CD4-positive, alpha-beta memory T cell (primary cell): Measurements from ENCODE around the gene TRABD2B. TPM values are rescaled to one million over a fixed set of nuclear protein-coding genes. Genes with fewer than 3 reads are reported as not detected.

Experiments used
- CTCF ChIA-PET: fragments of 350-600 bp; sonication (Branson Sonifier 250); formaldehyde crosslinking; loops from one replicate; lab custom pipeline; 2021; ENCODE audit warnings: inconsistent platforms; ENCODE audit not compliant: partially characterized antibody; lab: Charles Lee
- POLR2A ChIA-PET: fragments of 350-600 bp; sonication (Branson Sonifier 250); formaldehyde crosslinking; loops from one replicate; lab custom pipeline; 2021; ENCODE audit not compliant: partially characterized antibody; lab: Charles Lee
- DNase-seq, 5 donors: peaks; one replicate each; pipeline versions ENCODE4 v3.0.0 to v3.0.0-alpha.2; 2020 to 2022; ENCODE audit warnings: mixed read lengths in 1 of 5
- H3K27ac ChIP-seq: one replicate; pipeline ENCODE4 v1.7.0; 2013; ENCODE audit warnings: low read depth, low read length
- H3K27me3 ChIP-seq: 2 replicates; pipeline ENCODE4 v1.7.0; 2013; ENCODE audit warnings: mild to moderate bottlenecking, low read length, moderate library complexity; ENCODE audit not compliant: insufficient read depth
- H3K36me3 ChIP-seq: 2 replicates; pipeline ENCODE4 v1.7.0; 2013; ENCODE audit warnings: mild to moderate bottlenecking, low read length, moderate library complexity; ENCODE audit not compliant: insufficient read depth
- H3K4me1 ChIP-seq: 2 replicates; pipeline ENCODE4 v1.7.0; 2013; ENCODE audit warnings: mild to moderate bottlenecking, low read length, moderate library complexity; ENCODE audit not compliant: insufficient read depth
- H3K4me3 ChIP-seq, 2 donors: one replicate each; pipeline ENCODE4 v1.7.0; 2013; ENCODE audit warnings: low read length in 2 of 2, mild to moderate bottlenecking in 1 of 2
- H3K9me3 ChIP-seq, 2 donors: one replicate each; pipeline ENCODE4 v1.7.0; 2013; ENCODE audit warnings: low read length in 2 of 2, control low read depth in 1 of 2; ENCODE audit not compliant: control insufficient read depth in 1 of 2
- H3K27ac Mint-ChIP-seq, 7 donors: one replicate each; pipeline ENCODE4 v1.8.0; 2020 to 2021; ENCODE audit warnings: mixed read lengths in 7 of 7, mild to moderate bottlenecking in 6 of 7, inconsistent platforms in 3 of 7, moderate library complexity in 3 of 7
- H3K27me3 Mint-ChIP-seq, 2 donors: one replicate each; pipeline ENCODE4 v1.8.0; 2020 to 2021; ENCODE audit warnings: mixed read lengths in 2 of 2
- H3K36me3 Mint-ChIP-seq, 2 donors: one replicate each; pipeline ENCODE4 v1.8.0; 2020 to 2021; ENCODE audit warnings: mixed read lengths in 2 of 2, inconsistent platforms in 1 of 2, mild to moderate bottlenecking in 1 of 2
- H3K4me1 Mint-ChIP-seq, 4 donors: one replicate each; pipeline ENCODE4 v1.8.0; 2020 to 2021; ENCODE audit warnings: mixed read lengths in 4 of 4, mild to moderate bottlenecking in 1 of 4
- H3K4me3 Mint-ChIP-seq, 8 donors: one replicate each; pipeline ENCODE4 v1.8.0; 2020 to 2021; ENCODE audit warnings: mixed read lengths in 8 of 8, mild to moderate bottlenecking in 7 of 8, moderate library complexity in 6 of 8, inconsistent platforms in 3 of 8
- H3K9me3 Mint-ChIP-seq, 8 donors: one replicate each; pipeline ENCODE4 v1.8.0; 2020 to 2021; ENCODE audit warnings: mixed read lengths in 8 of 8, mild to moderate bottlenecking in 5 of 8, inconsistent platforms in 3 of 8, moderate library complexity in 1 of 8
- intact Hi-C: fragments of 100-400 bp; cut with micrococcal nuclease; formaldehyde crosslinking; loops from one replicate; pipeline ENCODE4 v1.15.1; 2023
- polyA plus RNA-seq, 2 donors: library from polyadenylated mRNA; unstranded; fragments of 300-500 nt; fragmentation: Illumina TruSeq; gene quantifications; one replicate each; pipeline ENCODE4 v1.2.3, GENCODE V29; 2021
- total RNA-seq, 2 experiments: library from RNA; stranded (reverse); gene quantifications; one replicate each; pipeline ENCODE4 v1.2.3, GENCODE V29; 2021

TRABD2B gene
- total and polyA plus RNA-seq, 4 experiments from 2014 or later, result not detected

- H3K9me3 Mint-ChIP-seq, result no peaks in the 10 kb centered on the region
- DNase-seq, result no peak
- Histone ChIP-seq H3K9me3 (no peaks in the 10 kb centered on the region), H3K4me1 (peaks cover 4% of the 10 kb centered on the region), H3K27ac (no peak overlapping the region), H3K27me3 (peaks cover 17% of the 10 kb centered on the region), H3K36me3 (no peaks in the 10 kb centered on the region), H3K4me3 (no peak overlapping the region)
- no peak overlapping the region for H3K27ac Mint-ChIP-seq
- H3K27me3 Mint-ChIP-seq, result peaks cover 33 to 44% of the 10 kb centered on the region in 2 donors
- ChIA-PET CTCF (interaction anchor here (1.7 kb wide), 1 partner anchor 544 kb away, joined by 4 read pairs; no protein-coding TSS in a partner anchor), POLR2A (no interaction called here)
- peaks cover 3 to 12% (median 9%) of the 10 kb centered on the region in 4 donors for H3K4me1 Mint-ChIP-seq
- intact Hi-C loops, result no loop called here
- H3K4me3 Mint-ChIP-seq, result no peak overlapping the region
- H3K36me3 Mint-ChIP-seq, result no peaks in the 10 kb centered on the region
Observed at GRCh38 chr1:47722909-47723580, 274.1 kb downstream of the TRABD2B start.

GRCh38 chr1:47722101-47722500 is 275.1 kb downstream of the TRABD2B start:
- no peak overlapping the region for H3K27ac ChIP-seq
- CTCF ChIA-PET, result interaction anchor here (1.7 to 17.2 kb wide), 2 partner anchors 288 to 543 kb away, joined by 4 to 138 read pairs; partner anchors contain the start of gene FOXD2
- no peak for DNase-seq
- H3K36me3 Mint-ChIP-seq, result no peaks in the 10 kb centered on the region
- POLR2A ChIA-PET, result no interaction called here
- intact Hi-C loops, result no loop called here
- H3K27ac Mint-ChIP-seq, result no peak overlapping the region
- H3K4me1 ChIP-seq, result peaks cover 4% of the 10 kb centered on the region
- peaks cover 33 to 49% of the 10 kb centered on the region in 2 donors for H3K27me3 Mint-ChIP-seq
- peaks cover 21% of the 10 kb centered on the region for H3K27me3 ChIP-seq
- no peaks in the 10 kb centered on the region for H3K9me3 ChIP-seq
- no peak overlapping the region for H3K4me3 Mint-ChIP-seq
- peaks cover 3 to 12% (median 9%) of the 10 kb centered on the region in 4 donors for H3K4me1 Mint-ChIP-seq
- H3K4me3 ChIP-seq, result no peak overlapping the region
- no peaks in the 10 kb centered on the region for H3K9me3 Mint-ChIP-seq
- H3K36me3 ChIP-seq, result no peaks in the 10 kb centered on the region

- peaks cover 31 to 53% of the 10 kb centered on the region in 2 donors for H3K27me3 Mint-ChIP-seq
- H3K4me3 Mint-ChIP-seq, result no peak overlapping the region
- Histone ChIP-seq H3K27me3 (peaks cover 19% of the 10 kb centered on the region), H3K4me3 (no peak overlapping the region), H3K4me1 (no peaks in the 10 kb centered on the region), H3K9me3 (no peaks in the 10 kb centered on the region), H3K36me3 (no peaks in the 10 kb centered on the region), H3K27ac (no peak overlapping the region)
- no peak for DNase-seq
- H3K36me3 Mint-ChIP-seq, result no peaks in the 10 kb centered on the region
- peaks cover 0 to 2% (median 0%) of the 10 kb centered on the region in 4 donors for H3K4me1 Mint-ChIP-seq
- no peaks in the 10 kb centered on the region for H3K9me3 Mint-ChIP-seq
- CTCF ChIA-PET, result interaction anchor here (1.3 to 17.2 kb wide), 3 partner anchors 10 to 286 kb away, joined by 3 to 138 read pairs (median 4); partner anchors contain the start of gene FOXD2
- no peak overlapping the region for H3K27ac Mint-ChIP-seq
- intact Hi-C loops, result no loop called here
- POLR2A ChIA-PET, result no interaction called here
Observed at GRCh38 chr1:47720111-47720510, 277.1 kb downstream of the TRABD2B start.

GRCh38 chr1:47717341-47717740 is 279.8 kb downstream of the TRABD2B start:
- CTCF ChIA-PET, result interaction anchor here (1.9 to 17.2 kb wide), 4 partner anchors 9 to 538 kb away, joined by 4 to 138 read pairs (median 21); partner anchors contain the start of gene FOXD2
- Histone ChIP-seq H3K27ac (no peak overlapping the region), H3K4me1 (no peaks in the 10 kb centered on the region), H3K36me3 (no peaks in the 10 kb centered on the region), H3K9me3 (no peaks in the 10 kb centered on the region), H3K4me3 (no peak overlapping the region), H3K27me3 (peaks cover 20% of the 10 kb centered on the region)
- no peak overlapping the region for H3K27ac Mint-ChIP-seq
- DNase-seq, result no peak
- no peaks in the 10 kb centered on the region for H3K9me3 Mint-ChIP-seq
- H3K4me3 Mint-ChIP-seq, result no peak overlapping the region
- no peaks in the 10 kb centered on the region for H3K36me3 Mint-ChIP-seq
- peaks cover 0 to 2% (median 0%) of the 10 kb centered on the region in 4 donors for H3K4me1 Mint-ChIP-seq
- POLR2A ChIA-PET, result no interaction called here
- H3K27me3 Mint-ChIP-seq, result peaks cover 32 to 62% of the 10 kb centered on the region in 2 donors
- intact Hi-C loops, result no loop called here

- Mint-ChIP-seq H3K4me1 (peaks cover 0 to 14% (median 3%) of the 10 kb centered on the region in 4 donors), H3K27ac (no peak overlapping the region), H3K4me3 (no peak overlapping the region), H3K27me3 (peaks cover 37 to 55% of the 10 kb centered on the region in 2 donors), H3K9me3 (peaks cover 0 to 2% (median 0%) of the 10 kb centered on the region in 8 donors), H3K36me3 (no peaks in the 10 kb centered on the region)
- Histone ChIP-seq H3K27ac (no peak overlapping the region), H3K9me3 (no peaks in the 10 kb centered on the region), H3K4me1 (peaks cover 17% of the 10 kb centered on the region), H3K36me3 (no peaks in the 10 kb centered on the region), H3K4me3 (no peak overlapping the region), H3K27me3 (peaks cover 45% of the 10 kb centered on the region)
- intact Hi-C loops, result loop anchor here (5.0 kb wide), 1 partner anchor 537 kb away; no protein-coding TSS in a partner anchor
- POLR2A ChIA-PET, result no interaction called here
- no peak for DNase-seq
- CTCF ChIA-PET, result interaction anchor here (17.2 kb wide), 1 partner anchor 280 kb away, joined by 138 read pairs; the partner anchor contains the start of gene FOXD2
Observed at GRCh38 chr1:47713975-47714767, 283.0 kb downstream of the TRABD2B start.

DNA sequence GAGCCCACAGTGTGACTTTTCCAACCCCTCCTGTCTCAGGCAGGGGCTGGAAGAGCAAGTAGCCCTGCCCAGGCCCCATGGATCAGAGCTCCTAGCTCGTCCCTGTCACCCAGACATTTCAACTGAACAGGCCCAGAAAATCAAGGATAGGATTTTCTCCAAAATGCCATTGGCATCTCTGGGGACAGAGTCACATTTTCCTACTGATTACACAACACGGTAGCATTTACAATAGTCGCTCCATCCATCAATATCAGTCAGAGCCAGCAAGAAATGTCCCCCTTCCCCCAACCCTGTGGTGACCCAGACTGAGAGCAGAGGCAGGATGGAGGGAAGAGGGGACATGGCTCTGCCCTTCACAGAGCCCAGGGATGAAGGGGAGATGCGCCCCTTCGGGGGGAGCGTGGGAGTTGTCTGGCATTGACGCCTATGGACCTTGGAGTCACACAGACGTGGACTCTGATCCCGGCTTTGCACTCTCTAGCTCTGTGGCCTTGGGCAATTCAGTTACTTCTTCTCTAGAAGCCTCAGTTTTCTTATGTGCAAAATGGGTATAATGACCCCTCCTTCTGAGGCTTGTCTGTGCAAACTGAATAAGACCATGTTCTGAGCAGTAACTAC is 283.7 kb downstream of the TRABD2B start:
- peaks cover 40 to 57% of the 10 kb centered on the region in 2 donors for H3K27me3 Mint-ChIP-seq
- ChIA-PET CTCF (interaction anchor here (17.2 kb wide), 1 partner anchor 279 kb away, joined by 138 read pairs; the partner anchor contains the start of gene FOXD2), POLR2A (no interaction called here)
- peaks cover 42% of the 10 kb centered on the region for H3K27me3 ChIP-seq
- peaks cover 0 to 17% (median 5%) of the 10 kb centered on the region in 4 donors for H3K4me1 Mint-ChIP-seq
- no peak overlapping the region for H3K27ac Mint-ChIP-seq
- DNase-seq, result no peak
- no peak overlapping the region for H3K4me3 ChIP-seq
- peaks cover 0 to 2% (median 0%) of the 10 kb centered on the region in 8 donors for H3K9me3 Mint-ChIP-seq
- no peaks in the 10 kb centered on the region for H3K36me3 ChIP-seq
- H3K36me3 Mint-ChIP-seq, result no peaks in the 10 kb centered on the region
- H3K27ac ChIP-seq, result no peak overlapping the region
- intact Hi-C loops, result loop anchor here (5.0 kb wide), 1 partner anchor 536 kb away; no protein-coding TSS in a partner anchor
- H3K4me3 Mint-ChIP-seq, result no peak overlapping the region
- no peaks in the 10 kb centered on the region for H3K9me3 ChIP-seq
- H3K4me1 ChIP-seq, result peaks cover 20% of the 10 kb centered on the region
